ENCODE measurements around the gene NACA. TPM values are rescaled to one million over a fixed set of nuclear protein-coding genes. Genes with fewer than 3 reads are reported as not detected.
A peak's percentile ranks its signal among the peaks of the same experiment; 100 is the strongest.
"Not testable (repeated sequence)": the region's sequence is repeated elsewhere in the genome, so short reads cannot be mapped to it uniquely, and the experiment has no call there.

Gene NACA
- total RNA-seq, 2 donors from 2014 or later, result 1,068 to 1,135 TPM

DNA sequence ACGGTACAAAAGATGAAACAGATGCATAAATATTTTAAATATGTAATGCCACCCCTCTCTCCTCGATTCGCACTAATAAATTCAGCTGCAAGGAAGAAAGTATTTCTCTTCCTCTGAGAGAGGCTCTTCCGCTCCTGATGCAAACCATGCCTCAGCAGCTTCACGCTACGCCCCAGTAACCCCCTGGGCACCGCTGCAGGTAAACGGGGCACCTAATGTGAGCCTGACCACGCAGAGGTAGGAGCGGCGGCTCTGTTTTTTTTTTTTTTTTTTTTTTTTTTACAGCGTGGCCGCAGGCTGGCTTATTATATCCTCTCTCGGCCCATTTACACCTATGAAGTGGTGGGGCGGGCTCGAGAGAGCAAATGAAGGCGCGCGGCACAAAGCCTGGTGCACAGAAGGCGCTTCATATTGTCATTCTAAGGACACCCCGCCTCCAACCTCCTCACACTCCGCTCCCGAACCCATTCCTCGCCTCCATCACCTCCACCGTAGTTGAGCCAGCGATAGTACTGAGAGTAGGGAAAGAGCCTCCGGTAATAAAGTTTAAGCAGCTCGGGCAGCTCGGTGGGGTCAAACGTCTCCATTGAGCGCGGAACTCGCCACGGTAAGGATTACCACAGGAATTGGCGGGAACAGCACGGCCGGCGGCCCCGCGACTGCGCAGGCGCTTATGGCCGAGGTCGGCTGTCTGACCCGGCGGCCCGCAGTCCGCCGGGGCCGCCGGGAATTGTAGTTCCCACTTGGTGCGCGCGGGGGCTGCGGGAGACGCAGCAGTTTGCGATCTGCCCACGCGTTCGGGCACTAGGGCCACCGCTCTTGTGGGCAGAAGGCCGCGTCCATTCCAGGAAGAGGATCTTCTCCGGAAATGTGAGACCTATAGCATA lies 26.9 kb upstream of the NACA start, which contains the start of gene PRIM1:
Gene PRIM1 (minus strand): TSS at position 612 of the 887 bp plus-strand sequence. CDS start 25 bp downstream, at position 587.
- H3K27me3 Mint-ChIP-seq, result no peaks in the 10 kb centered on the region
- H3K9me3 ChIP-seq (ENCODE audit: control insufficient read depth, low read length, poor library complexity, severe bottlenecking), result no peaks in the 10 kb centered on the region
- ATAC-seq, result peak; percentile 89
- H3K4me1 Mint-ChIP-seq, result peaks cover 29% of the 10 kb centered on the region
- peak within 1 kb of the TSS; percentile 92 for H3K27ac Mint-ChIP-seq
- peak; percentile 70 to 81 (median 76) for DNase-seq
- peak within 1 kb of the TSS; percentile 96 for H3K4me3 Mint-ChIP-seq
- H3K36me3 Mint-ChIP-seq (ENCODE audit: low read depth), result peaks cover 6% of the 10 kb centered on the region

DNA sequence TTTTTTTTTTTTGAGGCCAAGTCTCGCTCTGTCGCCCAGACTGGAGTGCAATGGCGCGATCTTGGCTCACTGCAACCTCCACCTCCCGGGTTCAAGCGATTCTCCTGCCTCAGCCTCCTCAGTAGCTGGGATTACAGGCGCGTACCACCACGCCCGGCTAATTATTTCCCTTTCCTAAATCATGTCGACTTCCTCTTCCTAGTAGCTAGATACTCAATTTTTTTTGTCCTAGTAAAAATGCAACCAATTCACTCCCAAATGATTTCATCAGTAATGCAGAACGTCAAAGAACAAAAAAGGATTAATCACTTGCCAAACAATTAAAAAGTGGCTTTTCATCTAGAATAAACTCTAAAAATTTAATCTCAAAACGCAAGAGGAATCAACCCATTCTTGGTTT lies 25.5 kb upstream of the NACA start:
- H3K27me3 Mint-ChIP-seq; H3K4me3 Mint-ChIP-seq; ATAC-seq; DNase-seq; H3K9me3 ChIP-seq (ENCODE audit: control insufficient read depth, low read length, poor library complexity, severe bottlenecking); H3K36me3 Mint-ChIP-seq (ENCODE audit: low read depth): not testable (repeated sequence)
- Mint-ChIP-seq H3K27ac (peak overlapping the region; percentile 92), H3K4me1 (peaks cover 31% of the 10 kb centered on the region)

DNA sequence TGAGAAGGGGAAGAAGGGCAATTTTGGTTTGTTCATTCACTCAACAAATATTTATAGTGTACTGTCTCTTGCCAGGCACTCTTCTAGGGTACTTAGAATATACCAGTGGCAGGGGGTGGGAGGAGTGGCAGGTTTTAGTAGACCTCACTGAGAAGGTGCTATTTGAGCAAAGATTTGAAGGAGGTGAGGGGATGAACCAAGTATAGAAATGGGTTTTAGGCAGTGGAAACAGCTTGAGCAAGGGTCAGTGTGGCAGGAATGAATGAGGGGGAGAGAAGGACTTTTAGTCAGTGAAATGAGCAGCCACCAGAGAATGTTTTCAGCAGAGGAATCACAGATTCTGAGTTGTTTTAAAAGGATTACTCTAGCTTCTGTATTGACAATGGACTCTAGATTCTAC lies 24.8 kb upstream of the NACA start:
- no peak for DNase-seq
- Mint-ChIP-seq H3K36me3 (ENCODE audit: low read depth) (peaks cover 7% of the 10 kb centered on the region), H3K4me3 (peak overlapping the region; percentile 56), H3K4me1 (peaks cover 28% of the 10 kb centered on the region), H3K27ac (no peak overlapping the region), H3K27me3 (no peaks in the 10 kb centered on the region)
- no peak for ATAC-seq
- H3K9me3 ChIP-seq (ENCODE audit: control insufficient read depth, low read length, poor library complexity, severe bottlenecking), result no peaks in the 10 kb centered on the region

DNA sequence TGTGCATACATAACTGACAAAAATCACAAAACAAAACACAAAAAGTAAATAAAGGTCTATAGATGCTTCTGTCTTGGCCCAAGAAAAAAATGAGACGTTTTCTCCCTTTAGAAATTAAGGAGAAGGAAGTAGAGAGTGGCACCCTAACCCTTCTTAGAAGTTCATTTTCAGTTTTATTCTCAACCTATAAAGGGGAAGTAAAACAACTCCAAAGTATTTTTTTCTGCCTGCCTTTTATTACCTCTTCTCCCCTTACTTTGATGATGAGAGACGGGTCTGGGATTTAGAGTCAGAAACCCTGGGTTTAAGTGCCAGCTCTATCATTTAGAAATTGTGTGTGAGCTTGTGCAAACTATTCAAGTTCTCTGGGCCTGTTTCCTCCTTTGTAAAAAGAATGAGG lies 24.3 kb upstream of the NACA start:
- Mint-ChIP-seq H3K4me3 (no peak overlapping the region), H3K4me1 (peaks cover 28% of the 10 kb centered on the region), H3K36me3 (ENCODE audit: low read depth) (peaks cover 7% of the 10 kb centered on the region), H3K27me3 (no peaks in the 10 kb centered on the region), H3K27ac (no peak overlapping the region)
- DNase-seq (no peak), ATAC-seq (no peak)
- H3K9me3 ChIP-seq (ENCODE audit: control insufficient read depth, low read length, poor library complexity, severe bottlenecking), result no peaks in the 10 kb centered on the region

DNA sequence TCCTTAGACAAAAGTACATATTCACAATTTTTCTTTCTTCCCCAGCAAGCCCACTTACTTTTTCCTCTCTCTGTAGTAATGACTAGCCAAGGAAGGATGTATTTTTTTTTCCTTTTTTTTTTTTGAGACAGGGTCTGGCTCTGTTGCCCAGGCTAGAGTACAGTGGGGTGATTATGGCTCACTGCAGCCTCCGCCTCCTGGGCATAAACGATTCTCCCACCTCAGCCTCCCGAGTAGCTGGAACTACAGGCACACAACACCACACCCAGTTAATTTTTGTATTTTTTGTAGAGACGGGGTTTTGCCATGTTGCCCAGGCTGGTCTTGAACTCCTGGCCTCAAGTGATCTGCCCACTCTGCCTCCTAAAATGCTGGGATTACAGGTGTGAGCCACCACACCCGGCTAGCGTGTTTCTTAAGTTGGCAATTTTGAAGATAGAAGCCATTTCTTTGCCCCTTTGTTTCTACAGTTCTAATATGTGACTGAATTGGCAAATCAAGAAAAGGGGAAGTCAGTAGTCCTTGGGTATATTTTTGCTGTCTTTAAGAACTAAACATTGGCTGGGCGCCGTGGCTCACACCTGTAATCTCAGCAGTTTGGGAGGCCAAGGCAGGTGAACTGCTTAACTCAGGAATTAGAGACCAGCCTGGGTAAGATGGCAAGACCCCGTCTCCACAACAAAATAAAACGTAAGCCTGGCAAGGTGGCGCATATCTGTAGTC lies 3.2 kb upstream of the NACA start:
- ATAC-seq (no peak), DNase-seq (no peak)
- peak overlapping the region; percentile 56 for H3K27ac Mint-ChIP-seq
- H3K4me3 Mint-ChIP-seq, result no peak overlapping the region
- peaks cover 10% of the 10 kb centered on the region for H3K36me3 Mint-ChIP-seq (ENCODE audit: low read depth)
- H3K9me3 ChIP-seq (ENCODE audit: control insufficient read depth, low read length, poor library complexity, severe bottlenecking), result no peaks in the 10 kb centered on the region
- no peaks in the 10 kb centered on the region for H3K27me3 Mint-ChIP-seq
- H3K4me1 Mint-ChIP-seq, result peaks cover 25% of the 10 kb centered on the region

DNA sequence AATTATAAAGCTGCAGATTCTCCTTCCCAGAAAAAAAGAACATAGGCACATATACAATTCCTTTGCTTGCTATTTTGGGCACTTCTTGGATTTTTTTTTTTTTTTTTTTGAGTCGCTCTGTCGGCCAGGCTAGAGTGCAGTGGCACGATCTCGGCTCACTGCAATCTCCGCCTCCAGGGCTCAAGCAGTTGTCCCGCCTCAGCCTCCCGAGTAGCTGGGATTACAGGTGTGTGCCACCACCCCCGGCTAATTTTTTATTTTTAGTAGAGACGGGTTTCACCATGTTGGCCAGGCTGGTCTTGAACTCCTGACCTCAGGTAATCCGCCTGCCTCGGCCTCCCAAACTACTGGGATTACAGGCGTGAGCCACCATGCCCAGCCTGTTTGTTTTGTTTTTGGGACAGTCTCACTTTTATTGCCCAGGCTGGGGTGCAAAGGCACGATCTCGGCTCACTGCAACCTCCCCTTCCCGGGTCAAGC lies 1.1 kb upstream of the NACA start:
- ATAC-seq; H3K27me3 Mint-ChIP-seq; H3K9me3 ChIP-seq (ENCODE audit: control insufficient read depth, low read length, poor library complexity, severe bottlenecking); H3K36me3 Mint-ChIP-seq (ENCODE audit: low read depth); DNase-seq: not testable (repeated sequence)
- Mint-ChIP-seq H3K27ac (peak overlapping the region; percentile 100), H3K4me1 (peaks cover 33% of the 10 kb centered on the region), H3K4me3 (peak overlapping the region; percentile 99)

DNA sequence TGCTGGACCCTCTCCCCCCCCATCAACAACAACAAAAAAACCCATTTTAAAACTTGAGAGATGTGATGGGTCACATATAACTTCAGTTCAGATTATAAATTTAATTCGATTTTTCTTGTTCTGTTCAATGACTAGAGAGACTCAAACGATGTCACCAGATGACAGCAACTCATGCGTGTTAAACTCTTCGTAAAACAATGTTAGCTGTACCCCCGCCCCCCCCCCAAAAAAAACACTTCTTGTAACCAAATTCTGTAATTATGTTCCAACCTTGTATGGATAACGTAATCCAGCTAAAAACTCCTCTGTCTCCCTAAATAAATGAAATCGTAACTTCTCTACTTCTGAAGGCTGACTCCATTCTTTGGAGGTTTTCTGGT lies 614 bp upstream of the NACA start:
- peaks cover 38% of the 10 kb centered on the region for H3K4me1 Mint-ChIP-seq
- H3K27me3 Mint-ChIP-seq, result no peaks in the 10 kb centered on the region
- peak overlapping the region; percentile 100 for H3K27ac Mint-ChIP-seq
- peaks cover 8% of the 10 kb centered on the region for H3K36me3 Mint-ChIP-seq (ENCODE audit: low read depth)
- DNase-seq (no peak), ATAC-seq (no peak)
- H3K4me3 Mint-ChIP-seq, result peak overlapping the region; percentile 99
- no peaks in the 10 kb centered on the region for H3K9me3 ChIP-seq (ENCODE audit: control insufficient read depth, low read length, poor library complexity, severe bottlenecking)

DNA sequence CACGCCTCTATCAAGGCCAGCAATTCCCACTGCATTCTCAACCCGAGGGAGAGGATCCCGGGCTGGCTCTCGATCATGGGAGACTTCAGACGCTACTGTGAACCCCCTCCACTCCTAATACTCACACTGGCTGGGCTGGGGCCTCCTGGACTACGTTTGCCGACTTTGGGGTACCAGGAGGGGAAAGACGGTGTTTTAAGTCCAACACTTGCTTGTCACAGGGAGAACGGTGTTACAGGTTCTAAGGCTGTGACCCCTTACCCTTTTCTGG lies 463 bp downstream of the NACA start:
- Mint-ChIP-seq H3K4me3 (peak overlapping the region; percentile 99), H3K36me3 (ENCODE audit: low read depth) (peaks cover 16% of the 10 kb centered on the region), H3K27ac (peak overlapping the region; percentile 100), H3K4me1 (peaks cover 49% of the 10 kb centered on the region), H3K27me3 (no peaks in the 10 kb centered on the region)
- H3K9me3 ChIP-seq (ENCODE audit: control insufficient read depth, low read length, poor library complexity, severe bottlenecking), result no peaks in the 10 kb centered on the region
- ATAC-seq, result no peak
- DNase-seq, result no peak

DNA sequence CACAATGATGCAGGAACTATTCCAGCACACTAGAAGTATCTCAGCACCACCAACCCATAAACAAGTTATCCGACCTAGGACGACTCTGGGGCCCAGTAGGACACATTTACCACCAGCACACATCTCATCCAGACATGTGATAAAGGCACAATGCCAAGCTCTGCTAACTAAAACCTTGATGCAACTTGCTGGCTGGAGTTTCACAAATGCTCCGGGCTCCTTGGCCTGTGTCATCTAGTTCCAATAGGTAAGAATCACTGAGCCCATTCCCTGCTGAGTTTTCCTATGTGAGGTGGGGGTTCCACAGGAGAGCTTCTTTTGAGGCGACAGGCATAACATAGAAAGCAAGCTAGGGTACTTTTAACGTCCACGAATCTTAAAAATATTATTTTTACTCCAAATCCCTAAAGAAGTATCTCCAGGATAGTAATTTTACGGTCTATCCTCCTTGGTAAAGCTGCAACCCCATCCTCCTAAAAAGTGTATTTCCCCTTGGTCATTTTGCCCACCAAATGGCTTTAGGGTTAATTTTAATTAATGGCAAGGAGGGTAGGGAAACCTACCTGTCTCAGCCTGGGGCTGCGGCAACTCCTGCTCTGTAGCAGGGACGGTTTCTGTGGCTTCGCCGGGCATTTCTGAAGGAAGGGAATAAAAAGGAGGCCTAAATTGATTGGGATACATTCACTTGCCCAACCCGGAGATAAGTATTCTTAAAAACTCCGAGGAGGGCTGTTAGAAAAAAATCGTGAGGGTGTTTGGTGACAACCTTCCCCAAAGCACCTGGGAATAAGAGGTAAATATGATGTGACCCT lies 1.0 kb downstream of the NACA start:
- peak overlapping the region; percentile 100 for H3K27ac Mint-ChIP-seq
- peaks cover 54% of the 10 kb centered on the region for H3K4me1 Mint-ChIP-seq
- peak overlapping the region; percentile 99 for H3K4me3 Mint-ChIP-seq
- no peaks in the 10 kb centered on the region for H3K27me3 Mint-ChIP-seq
- ATAC-seq (no peak), DNase-seq (no peak)
- H3K9me3 ChIP-seq (ENCODE audit: control insufficient read depth, low read length, poor library complexity, severe bottlenecking), result no peaks in the 10 kb centered on the region
- peaks cover 18% of the 10 kb centered on the region for H3K36me3 Mint-ChIP-seq (ENCODE audit: low read depth)

DNA sequence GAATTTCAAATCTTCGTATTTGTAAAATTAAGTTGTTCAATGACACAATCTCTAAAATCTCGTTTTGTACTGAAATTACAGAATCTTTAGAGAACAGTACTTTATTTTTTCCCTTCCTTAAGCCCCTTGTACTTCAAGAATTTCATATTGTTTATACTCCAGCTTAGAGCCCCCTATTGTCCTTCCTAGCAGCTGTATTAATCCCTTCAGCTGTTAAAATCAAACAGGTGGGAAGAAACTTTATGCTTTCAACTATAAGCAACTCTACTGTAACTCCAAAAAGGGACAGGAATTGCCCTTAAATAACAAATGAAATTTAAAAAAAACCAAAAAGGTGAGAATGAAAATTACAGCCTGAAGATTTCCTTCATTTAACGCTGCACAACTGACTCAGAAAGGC lies 1.7 kb downstream of the NACA start:
- peaks cover 59% of the 10 kb centered on the region for H3K4me1 Mint-ChIP-seq
- H3K4me3 Mint-ChIP-seq, result peak overlapping the region; percentile 99
- no peak for ATAC-seq

DNA sequence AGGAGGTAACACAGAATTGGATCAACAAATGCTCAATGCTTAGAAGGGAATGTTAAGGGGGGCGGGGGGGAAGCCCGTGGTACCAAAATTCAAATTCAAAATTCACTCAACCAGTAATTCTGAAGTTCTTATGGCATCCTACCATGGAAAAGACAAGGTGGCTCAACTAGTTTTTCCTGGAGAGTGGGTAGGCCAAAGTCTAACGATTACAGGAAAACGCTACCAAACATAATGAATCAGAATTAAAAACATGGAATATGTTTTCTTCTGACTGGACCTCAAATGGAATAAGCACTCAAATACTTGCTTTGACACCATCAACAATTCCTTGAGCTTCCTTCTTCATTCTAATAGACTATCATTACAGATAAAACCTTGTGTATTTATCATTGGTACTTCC lies 2.3 kb downstream of the NACA start:
- ATAC-seq (no peak), DNase-seq (no peak)
- H3K27ac Mint-ChIP-seq, result peak overlapping the region; percentile 100
- H3K27me3 Mint-ChIP-seq, result no peaks in the 10 kb centered on the region
- H3K36me3 Mint-ChIP-seq (ENCODE audit: low read depth), result peaks cover 23% of the 10 kb centered on the region
- H3K4me1 Mint-ChIP-seq, result peaks cover 59% of the 10 kb centered on the region
- no peaks in the 10 kb centered on the region for H3K9me3 ChIP-seq (ENCODE audit: control insufficient read depth, low read length, poor library complexity, severe bottlenecking)
- H3K4me3 Mint-ChIP-seq, result peak overlapping the region; percentile 83

More for the DNA sequence above, 1.7 kb downstream of the NACA start:
- Mint-ChIP-seq H3K36me3 (ENCODE audit: low read depth) (peaks cover 23% of the 10 kb centered on the region), H3K27me3 (no peaks in the 10 kb centered on the region), H3K27ac (peak overlapping the region; percentile 100)
- DNase-seq, result no peak
- no peaks in the 10 kb centered on the region for H3K9me3 ChIP-seq (ENCODE audit: control insufficient read depth, low read length, poor library complexity, severe bottlenecking)

DNA sequence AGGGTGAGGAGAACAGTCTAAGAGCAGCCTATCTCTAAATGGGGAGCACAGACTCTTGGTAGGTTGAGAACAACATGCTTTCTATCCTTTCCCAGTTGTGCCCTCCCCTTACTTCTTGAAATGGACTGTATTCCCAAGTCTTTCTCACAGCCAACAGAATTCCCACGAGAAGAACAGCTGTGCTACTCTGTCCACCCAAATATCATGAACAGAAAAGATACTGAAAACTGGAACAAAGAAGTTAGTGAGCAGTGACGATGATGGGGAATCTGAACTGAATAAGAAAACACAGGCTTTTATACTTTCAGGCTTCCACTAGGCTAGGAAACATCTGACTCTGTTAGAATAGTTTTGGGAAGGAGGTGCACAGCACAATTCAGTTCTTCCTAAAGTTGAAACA lies 3.4 kb downstream of the NACA start:
- Mint-ChIP-seq H3K36me3 (ENCODE audit: low read depth) (peaks cover 23% of the 10 kb centered on the region), H3K27me3 (no peaks in the 10 kb centered on the region), H3K4me1 (peaks cover 65% of the 10 kb centered on the region), H3K4me3 (peak overlapping the region; percentile 70), H3K27ac (peak overlapping the region; percentile 100)
- no peaks in the 10 kb centered on the region for H3K9me3 ChIP-seq (ENCODE audit: control insufficient read depth, low read length, poor library complexity, severe bottlenecking)
- ATAC-seq (no peak), DNase-seq (no peak)

DNA sequence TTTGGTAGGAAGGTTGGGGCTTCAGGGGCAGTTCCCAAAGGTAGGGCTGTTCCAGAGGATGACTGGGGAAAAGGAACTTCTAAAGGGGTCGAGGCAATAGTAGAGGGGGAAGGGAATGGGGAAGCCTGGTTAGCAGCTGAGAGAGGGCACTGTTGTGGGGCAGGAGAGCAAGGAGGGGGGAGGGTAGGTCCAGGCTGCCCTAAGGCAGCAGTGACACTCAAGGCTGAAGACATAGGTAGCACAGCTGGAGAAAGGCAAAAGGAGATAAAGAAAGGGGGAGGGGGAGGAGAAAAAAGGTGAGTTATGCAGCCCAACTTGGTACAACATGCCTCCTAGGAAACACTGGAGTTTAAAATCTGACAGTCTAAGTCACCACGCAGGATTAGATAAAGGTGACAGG lies 3.9 kb downstream of the NACA start:
- DNase-seq, result no peak
- H3K36me3 Mint-ChIP-seq (ENCODE audit: low read depth), result peaks cover 24% of the 10 kb centered on the region
- ATAC-seq, result no peak
- H3K4me1 Mint-ChIP-seq, result peaks cover 69% of the 10 kb centered on the region
- peak overlapping the region; percentile 100 for H3K27ac Mint-ChIP-seq
- no peaks in the 10 kb centered on the region for H3K27me3 Mint-ChIP-seq
- peak overlapping the region; percentile 70 for H3K4me3 Mint-ChIP-seq
- H3K9me3 ChIP-seq (ENCODE audit: control insufficient read depth, low read length, poor library complexity, severe bottlenecking), result no peaks in the 10 kb centered on the region

Data from T-helper 17 cell (primary cell).